LNCaP clone FGC (cell line): ENCODE results near the gene RBM19.
"Not testable (repeated sequence)": the region's sequence is repeated elsewhere in the genome, so short reads cannot be mapped to it uniquely, and the experiment has no call there.

Experiments used
- DNase-seq: peaks from one replicate; pipeline ENCODE4 v3.0.0-alpha.2; 2011; ENCODE audit warnings: low read depth
- H3K4me3 ChIP-seq: 2 replicates; pipeline ENCODE4 v1.5.1; 2011; ENCODE audit warnings: mild to moderate bottlenecking, low read depth, low read length, control low read depth
- TF ChIP-seq, protein P1 (sequence below): IDR thresholded peaks from 2 replicates; pipeline ENCODE4 v1.5.1; 2012; ENCODE audit warnings: mild to moderate bottlenecking; ENCODE audit not compliant: control insufficient read depth, insufficient read depth; ENCODE audit errors: extremely low read depth

The RBM19 gene

DNA sequence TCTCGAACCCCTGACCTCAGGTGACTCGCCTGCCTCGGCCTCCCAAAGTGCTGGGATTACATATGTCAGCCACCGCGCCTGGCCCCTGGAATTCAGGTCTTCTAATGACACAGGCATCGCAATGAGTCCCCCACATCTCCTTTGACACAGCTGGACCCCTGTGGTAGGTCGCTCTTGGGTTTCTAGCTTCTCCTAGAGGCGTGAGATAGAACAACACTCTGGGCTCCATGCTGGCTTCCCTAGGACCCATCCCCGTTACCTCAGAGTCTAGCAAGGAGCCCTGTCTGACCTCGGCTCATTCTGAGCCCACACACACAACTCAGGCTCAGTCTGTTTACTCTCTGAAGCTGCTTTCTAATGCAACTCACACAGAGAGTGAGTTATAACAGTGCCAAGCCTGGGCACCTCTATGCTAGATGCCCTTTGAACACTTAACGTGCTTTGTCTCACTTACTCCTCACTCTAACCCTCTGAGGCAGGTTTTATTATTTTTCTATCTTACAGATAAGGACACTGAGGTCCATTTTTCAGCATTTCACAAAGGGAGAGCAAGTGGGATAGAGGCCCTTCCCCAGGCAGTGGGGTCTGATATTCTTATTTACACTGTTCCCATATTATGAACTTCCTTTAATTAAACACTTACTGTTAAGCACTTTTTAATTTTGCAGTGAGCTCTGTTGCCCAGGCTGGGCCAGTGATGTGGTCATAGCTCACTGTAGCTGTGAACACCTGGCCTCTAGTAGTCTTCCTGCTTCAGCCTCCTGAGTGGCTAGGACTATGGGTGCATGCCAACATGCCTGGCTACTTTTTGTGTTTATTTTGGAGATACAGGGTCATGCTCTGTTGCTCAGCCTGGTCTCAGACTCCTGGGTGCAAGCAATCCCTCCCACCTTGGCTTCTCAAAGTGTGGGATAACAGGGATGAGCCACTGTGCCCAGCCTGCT lies 40.6 kb upstream of the RBM19 start:
- TF ChIP-seq, protein P1, sequence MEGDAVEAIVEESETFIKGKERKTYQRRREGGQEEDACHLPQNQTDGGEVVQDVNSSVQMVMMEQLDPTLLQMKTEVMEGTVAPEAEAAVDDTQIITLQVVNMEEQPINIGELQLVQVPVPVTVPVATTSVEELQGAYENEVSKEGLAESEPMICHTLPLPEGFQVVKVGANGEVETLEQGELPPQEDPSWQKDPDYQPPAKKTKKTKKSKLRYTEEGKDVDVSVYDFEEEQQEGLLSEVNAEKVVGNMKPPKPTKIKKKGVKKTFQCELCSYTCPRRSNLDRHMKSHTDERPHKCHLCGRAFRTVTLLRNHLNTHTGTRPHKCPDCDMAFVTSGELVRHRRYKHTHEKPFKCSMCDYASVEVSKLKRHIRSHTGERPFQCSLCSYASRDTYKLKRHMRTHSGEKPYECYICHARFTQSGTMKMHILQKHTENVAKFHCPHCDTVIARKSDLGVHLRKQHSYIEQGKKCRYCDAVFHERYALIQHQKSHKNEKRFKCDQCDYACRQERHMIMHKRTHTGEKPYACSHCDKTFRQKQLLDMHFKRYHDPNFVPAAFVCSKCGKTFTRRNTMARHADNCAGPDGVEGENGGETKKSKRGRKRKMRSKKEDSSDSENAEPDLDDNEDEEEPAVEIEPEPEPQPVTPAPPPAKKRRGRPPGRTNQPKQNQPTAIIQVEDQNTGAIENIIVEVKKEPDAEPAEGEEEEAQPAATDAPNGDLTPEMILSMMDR, result no peak
- no peak overlapping the region for H3K4me3 ChIP-seq
- DNase-seq, result no peak

DNA sequence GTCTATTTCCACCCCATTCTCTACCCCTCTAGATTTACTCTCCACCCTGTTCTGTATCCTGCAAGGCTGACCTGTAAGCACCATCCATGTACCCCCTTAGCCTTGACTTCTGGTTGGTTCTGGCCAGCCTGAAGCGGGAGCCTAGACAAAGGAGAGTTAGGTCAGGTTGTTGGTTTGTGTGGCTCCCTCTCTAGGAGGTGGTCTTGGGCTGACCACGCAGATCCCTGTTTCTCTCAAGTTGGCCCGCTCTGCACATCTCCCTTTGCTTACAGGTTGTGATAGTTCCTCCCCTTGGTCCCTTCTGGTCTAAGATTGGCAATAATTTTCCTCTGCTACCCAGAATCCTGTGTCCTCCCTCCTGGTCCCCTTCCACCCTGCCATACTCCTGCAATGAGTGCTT lies 38.3 kb upstream of the RBM19 start:
- DNase-seq, result no peak
- TF ChIP-seq, protein P1, result no peak
- no peak overlapping the region for H3K4me3 ChIP-seq

DNA sequence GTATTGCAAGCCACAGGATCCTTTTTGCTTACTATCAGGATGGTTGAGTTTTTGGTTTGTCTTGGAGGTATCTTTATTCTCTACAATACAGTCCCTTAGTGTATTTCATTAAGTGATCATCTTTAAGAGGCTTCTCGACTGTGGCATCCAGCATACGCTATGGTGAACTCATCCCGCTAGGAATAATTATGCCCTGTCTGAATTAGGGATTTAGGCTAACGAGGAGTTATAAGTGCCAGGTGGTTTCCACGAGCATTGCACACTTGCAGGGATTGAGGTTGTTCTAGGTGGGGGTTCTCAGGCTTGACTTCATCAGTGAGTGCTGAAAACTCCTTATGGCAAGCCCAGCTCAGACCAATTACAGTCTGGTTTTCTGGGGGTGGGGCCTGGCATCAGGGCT lies 37.2 kb upstream of the RBM19 start:
- H3K4me3 ChIP-seq, result no peak overlapping the region
- TF ChIP-seq, protein P1, result no peak
- DNase-seq, result no peak

DNA sequence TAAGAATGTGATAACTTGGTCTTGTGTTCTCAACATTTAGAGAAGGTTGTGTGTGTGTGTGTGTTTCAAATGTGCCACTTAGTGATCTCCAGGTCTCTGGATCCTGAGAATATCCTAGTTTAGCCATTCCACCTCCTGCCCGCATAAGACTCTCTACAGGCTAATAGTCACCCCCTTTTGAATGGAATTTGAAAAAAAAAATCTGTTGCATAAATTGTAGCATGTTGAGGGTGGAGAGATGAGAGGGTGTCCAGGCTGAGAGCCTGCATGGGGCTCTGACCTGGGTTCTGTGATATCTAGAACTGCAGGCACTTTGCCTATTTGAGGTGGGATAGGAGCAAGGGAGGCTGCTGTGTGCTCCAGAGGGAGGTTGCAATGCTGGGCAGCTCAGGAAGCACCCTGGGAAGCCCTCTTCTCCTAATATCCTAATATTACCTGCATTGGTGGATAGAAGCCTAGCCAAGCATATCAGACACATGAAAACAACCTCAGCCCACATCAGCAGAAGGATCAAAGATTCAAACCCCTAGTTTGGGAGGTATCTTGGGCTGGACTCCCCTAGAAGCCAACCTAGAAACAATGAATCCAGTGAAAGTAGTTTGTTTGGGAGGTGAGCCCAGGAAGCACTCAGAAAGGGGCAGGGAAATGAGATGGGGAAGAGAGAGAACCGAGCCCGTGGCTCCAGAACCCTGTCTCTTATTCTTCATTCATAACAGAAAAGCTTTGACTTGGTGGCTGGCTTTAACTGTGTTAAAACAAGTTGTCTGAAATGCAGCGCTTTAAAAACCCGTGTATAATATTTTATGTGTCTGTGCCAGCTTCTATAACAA lies 35.6 kb upstream of the RBM19 start:
- no peak for DNase-seq
- TF ChIP-seq, protein P1, result no peak
- no peak overlapping the region for H3K4me3 ChIP-seq

DNA sequence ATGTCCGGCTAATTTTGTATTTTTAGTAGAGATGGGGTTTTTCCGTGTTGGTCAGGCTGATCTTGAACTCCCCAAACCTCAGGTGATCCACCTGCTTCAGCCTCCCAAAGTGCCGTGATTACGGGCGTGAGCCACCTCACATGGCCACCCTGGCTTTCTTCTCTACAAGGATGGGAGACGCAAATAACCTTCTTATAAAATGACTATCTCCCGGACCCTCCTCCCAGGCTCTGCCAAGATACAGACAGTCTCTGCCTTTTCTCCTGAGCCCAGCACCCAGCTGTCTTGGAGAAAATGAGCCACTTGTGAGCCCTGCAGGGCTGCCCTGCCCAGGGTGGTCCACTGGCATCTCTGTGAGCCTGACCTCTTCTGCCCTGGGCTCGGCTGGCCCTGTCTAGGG lies 34.7 kb upstream of the RBM19 start:
- TF ChIP-seq, protein P1, result no peak
- no peak overlapping the region for H3K4me3 ChIP-seq
- DNase-seq, result no peak

DNA sequence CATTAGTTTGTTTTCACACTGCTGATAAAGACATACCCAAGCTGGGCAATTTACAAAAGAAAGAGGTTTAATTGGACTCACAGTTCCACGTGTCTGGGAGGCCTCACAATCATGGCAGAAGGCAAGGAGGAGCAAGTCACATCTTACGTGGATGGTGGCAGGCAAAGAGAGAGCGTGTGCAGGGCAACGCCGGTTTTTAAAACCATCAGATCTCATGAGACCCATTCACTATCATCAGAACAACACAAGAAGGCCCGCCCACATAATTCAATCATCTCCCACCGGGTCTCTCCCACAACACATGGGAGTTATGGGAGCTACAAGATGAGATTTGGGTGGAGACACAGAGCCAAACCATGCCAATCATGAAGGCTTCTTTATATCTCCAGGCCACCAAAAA lies 34.1 kb upstream of the RBM19 start:
- not testable (repeated sequence) for H3K4me3 ChIP-seq, DNase-seq

DNA sequence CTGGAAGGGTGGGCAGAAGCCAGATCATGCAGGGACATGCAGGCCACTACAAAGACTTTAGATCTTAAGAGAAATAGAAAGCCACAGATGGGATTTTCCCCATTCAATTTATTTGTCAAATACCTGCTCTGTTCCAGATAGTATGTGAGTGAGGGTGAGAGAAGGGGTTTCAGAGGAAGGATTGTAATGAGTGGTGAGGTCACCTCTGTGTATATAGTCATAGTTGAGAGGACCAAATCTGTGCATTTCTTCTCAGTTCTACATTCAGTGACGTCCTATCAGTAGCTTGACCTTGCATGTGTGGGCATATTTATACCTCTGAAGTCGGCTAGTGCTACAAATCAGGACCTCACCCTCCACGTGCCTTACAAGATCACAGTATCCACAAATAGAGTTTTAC lies 31.2 kb upstream of the RBM19 start:
- no peak overlapping the region for H3K4me3 ChIP-seq
- TF ChIP-seq, protein P1, result no peak
- DNase-seq, result no peak
